Measurements from ENCODE around the gene NDNF.

Gene NDNF

DNA sequence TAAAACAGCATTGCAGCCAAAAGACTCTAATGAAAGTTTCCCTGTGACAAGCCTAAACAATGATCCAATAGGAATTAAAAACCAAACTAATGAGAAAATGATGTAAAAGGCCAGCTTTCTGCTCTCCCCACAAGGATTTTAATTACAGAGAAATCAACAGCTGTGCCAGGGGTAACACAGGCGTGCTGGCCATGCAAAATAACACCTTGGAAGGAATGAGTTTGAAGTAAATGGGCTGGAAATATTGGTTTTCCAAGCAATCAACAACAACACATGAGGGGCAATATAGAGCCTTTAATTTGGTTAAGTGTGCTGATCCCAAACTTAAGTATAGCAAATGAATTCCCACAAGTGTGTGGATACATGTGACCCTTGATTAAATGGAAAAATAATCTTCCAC lies 56.9 kb downstream of the NDNF start:
- no peaks in the 10 kb centered on the region for H3K36me3 ChIP-seq (ENCODE audit: insufficient read depth, low read length)

DNA sequence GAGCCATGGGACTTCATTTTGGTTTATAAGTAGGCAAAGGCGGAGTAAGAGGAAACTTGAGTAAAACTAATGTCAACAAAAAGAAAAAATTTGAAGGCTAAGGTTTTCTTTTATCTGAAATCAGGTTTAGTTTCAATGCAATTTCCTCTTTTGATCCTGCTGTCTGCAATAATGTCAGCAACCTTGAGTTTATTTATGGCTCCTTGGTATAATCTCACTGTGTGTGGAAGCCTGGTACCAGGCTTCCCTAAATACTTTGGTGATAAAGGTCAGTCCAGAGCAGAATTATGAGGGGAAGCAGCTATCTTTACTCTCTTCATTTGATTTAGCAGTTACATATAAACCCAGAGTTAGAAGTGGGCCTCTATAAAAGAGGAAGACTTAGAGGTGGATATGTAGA lies 57.8 kb downstream of the NDNF start:
- Histone ChIP-seq H3K4me2 (ENCODE audit: low read depth, low read length, poor library complexity, severe bottlenecking) (no peak overlapping the region), H3K4me1 (ENCODE audit: insufficient read depth, low read length, poor library complexity, severe bottlenecking) (no peaks in the 10 kb centered on the region), H3K9me3 (ENCODE audit: insufficient read depth, low read depth, low read length) (no peaks in the 10 kb centered on the region), H3K79me2 (ENCODE audit: insufficient read depth, low read length) (no peaks in the 10 kb centered on the region), H3K36me3 (ENCODE audit: insufficient read depth, low read length) (no peaks in the 10 kb centered on the region), H3K9me2 (replicated peaks; ENCODE audit: low read depth, low read length) (0 out of 2 replicates have a peak, but pooled peaks cover 4% of the 10 kb centered on the region), H3K4me3 (ENCODE audit: low read length, poor library complexity, severe bottlenecking) (no peak overlapping the region), H2AFZ (ENCODE audit: low read length) (no peak overlapping the region), H3K27me3 (ENCODE audit: insufficient read depth, low read length, poor library complexity, severe bottlenecking) (no peaks in the 10 kb centered on the region), H3K9ac (ENCODE audit: low read depth, low read length, poor library complexity, severe bottlenecking) (no peak overlapping the region), H4K20me1 (ENCODE audit: insufficient read depth, low read length, poor library complexity, severe bottlenecking) (no peaks in the 10 kb centered on the region), H3F3A (ENCODE audit: low read depth) (no peaks in the 10 kb centered on the region)
- no peak for TF ChIP-seq EZH2phosphoT487 (IDR thresholded peaks at IDR 0.05; ENCODE audit: borderline replicate concordance)
- TF ChIP-seq, protein P1, sequence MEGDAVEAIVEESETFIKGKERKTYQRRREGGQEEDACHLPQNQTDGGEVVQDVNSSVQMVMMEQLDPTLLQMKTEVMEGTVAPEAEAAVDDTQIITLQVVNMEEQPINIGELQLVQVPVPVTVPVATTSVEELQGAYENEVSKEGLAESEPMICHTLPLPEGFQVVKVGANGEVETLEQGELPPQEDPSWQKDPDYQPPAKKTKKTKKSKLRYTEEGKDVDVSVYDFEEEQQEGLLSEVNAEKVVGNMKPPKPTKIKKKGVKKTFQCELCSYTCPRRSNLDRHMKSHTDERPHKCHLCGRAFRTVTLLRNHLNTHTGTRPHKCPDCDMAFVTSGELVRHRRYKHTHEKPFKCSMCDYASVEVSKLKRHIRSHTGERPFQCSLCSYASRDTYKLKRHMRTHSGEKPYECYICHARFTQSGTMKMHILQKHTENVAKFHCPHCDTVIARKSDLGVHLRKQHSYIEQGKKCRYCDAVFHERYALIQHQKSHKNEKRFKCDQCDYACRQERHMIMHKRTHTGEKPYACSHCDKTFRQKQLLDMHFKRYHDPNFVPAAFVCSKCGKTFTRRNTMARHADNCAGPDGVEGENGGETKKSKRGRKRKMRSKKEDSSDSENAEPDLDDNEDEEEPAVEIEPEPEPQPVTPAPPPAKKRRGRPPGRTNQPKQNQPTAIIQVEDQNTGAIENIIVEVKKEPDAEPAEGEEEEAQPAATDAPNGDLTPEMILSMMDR (conservative IDR thresholded peaks at IDR 0.05; ENCODE audit: low read length) = no peak

More for the DNA sequence above, 56.9 kb downstream of the NDNF start:
- Histone ChIP-seq H3K9me2 (replicated peaks; ENCODE audit: low read depth, low read length) (0 out of 2 replicates have a peak, but pooled peaks cover 4% of the 10 kb centered on the region), H3K79me2 (ENCODE audit: insufficient read depth, low read length) (no peaks in the 10 kb centered on the region), H3K9ac (ENCODE audit: low read depth, low read length, poor library complexity, severe bottlenecking) (no peak overlapping the region), H3K9me3 (ENCODE audit: insufficient read depth, low read depth, low read length) (no peaks in the 10 kb centered on the region), H3K4me1 (ENCODE audit: insufficient read depth, low read length, poor library complexity, severe bottlenecking) (no peaks in the 10 kb centered on the region), H3K4me2 (ENCODE audit: low read depth, low read length, poor library complexity, severe bottlenecking) (no peak overlapping the region), H3F3A (ENCODE audit: low read depth) (no peaks in the 10 kb centered on the region), H2AFZ (ENCODE audit: low read length) (no peak overlapping the region), H3K4me3 (ENCODE audit: low read length, poor library complexity, severe bottlenecking) (no peak overlapping the region), H4K20me1 (ENCODE audit: insufficient read depth, low read length, poor library complexity, severe bottlenecking) (no peaks in the 10 kb centered on the region), H3K27me3 (ENCODE audit: insufficient read depth, low read length, poor library complexity, severe bottlenecking) (no peaks in the 10 kb centered on the region)
- TF ChIP-seq EZH2phosphoT487 (IDR thresholded peaks at IDR 0.05; ENCODE audit: borderline replicate concordance) = no peak
- TF ChIP-seq, protein P1 (conservative IDR thresholded peaks at IDR 0.05; ENCODE audit: low read length) = no peak

DNA sequence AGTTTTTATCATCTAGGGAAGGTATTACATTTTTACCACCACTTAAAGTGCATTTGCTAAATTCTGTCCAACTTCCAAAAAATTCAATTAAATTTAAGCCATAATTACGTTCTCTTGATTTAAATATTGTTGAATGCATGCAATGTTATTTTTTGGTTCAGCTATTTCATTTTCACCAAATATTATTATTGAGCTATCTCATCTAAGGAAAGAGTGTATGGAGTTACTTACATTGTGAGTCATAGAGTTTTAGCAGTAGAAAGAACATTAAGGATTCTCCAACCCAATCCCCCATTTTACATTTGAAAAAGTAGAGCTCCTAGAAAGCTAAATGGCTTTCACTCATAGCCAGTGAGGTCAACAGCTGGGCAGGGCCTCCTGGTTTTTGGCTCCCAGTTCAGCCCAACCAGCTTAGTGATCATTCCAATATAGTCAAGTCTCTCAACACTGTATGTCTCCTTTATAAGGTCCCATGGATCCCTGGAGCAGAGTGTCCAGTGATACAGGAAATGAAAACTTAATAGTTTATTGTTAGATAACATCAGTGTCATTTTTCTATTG lies 60.5 kb downstream of the NDNF start:
- Histone ChIP-seq H3K4me1 (ENCODE audit: insufficient read depth, low read length, poor library complexity, severe bottlenecking) (no peaks in the 10 kb centered on the region), H3K27me3 (ENCODE audit: insufficient read depth, low read length, poor library complexity, severe bottlenecking) (no peaks in the 10 kb centered on the region), H3F3A (ENCODE audit: low read depth) (no peaks in the 10 kb centered on the region), H3K9me2 (replicated peaks; ENCODE audit: low read depth, low read length) (0 out of 2 replicates have a peak, but pooled peaks cover 4% of the 10 kb centered on the region), H3K36me3 (ENCODE audit: insufficient read depth, low read length) (no peaks in the 10 kb centered on the region), H2AFZ (ENCODE audit: low read length) (no peak overlapping the region), H3K79me2 (ENCODE audit: insufficient read depth, low read length) (no peaks in the 10 kb centered on the region), H3K9ac (ENCODE audit: low read depth, low read length, poor library complexity, severe bottlenecking) (no peak overlapping the region), H3K4me3 (ENCODE audit: low read length, poor library complexity, severe bottlenecking) (no peak overlapping the region), H3K9me3 (ENCODE audit: insufficient read depth, low read depth, low read length) (no peaks in the 10 kb centered on the region), H3K4me2 (ENCODE audit: low read depth, low read length, poor library complexity, severe bottlenecking) (no peak overlapping the region), H4K20me1 (ENCODE audit: insufficient read depth, low read length, poor library complexity, severe bottlenecking) (no peaks in the 10 kb centered on the region)
- TF ChIP-seq EZH2phosphoT487 (IDR thresholded peaks at IDR 0.05; ENCODE audit: borderline replicate concordance) = no peak

DNA sequence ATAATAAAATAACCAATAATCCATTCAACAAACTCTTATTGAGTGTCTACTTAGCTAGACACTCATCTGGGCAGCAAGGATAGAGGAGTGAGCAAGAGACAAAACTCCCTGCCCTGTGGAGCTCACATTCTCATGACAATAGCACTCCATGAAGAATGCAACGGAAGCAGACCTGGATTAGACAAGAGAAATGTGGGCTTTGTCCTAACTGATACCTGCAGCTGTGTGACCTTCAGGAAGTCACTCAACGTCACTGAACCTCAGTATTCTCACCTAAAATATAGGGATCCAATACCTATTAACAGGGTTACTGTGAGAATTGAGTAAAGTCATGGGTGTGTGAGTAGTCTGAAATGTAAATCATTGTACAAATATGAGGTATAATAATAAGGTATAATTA lies 61.2 kb downstream of the NDNF start:
- Histone ChIP-seq H3K4me2 (ENCODE audit: low read depth, low read length, poor library complexity, severe bottlenecking) (no peak overlapping the region), H3K36me3 (ENCODE audit: insufficient read depth, low read length) (no peaks in the 10 kb centered on the region), H4K20me1 (ENCODE audit: insufficient read depth, low read length, poor library complexity, severe bottlenecking) (no peaks in the 10 kb centered on the region), H3K4me3 (ENCODE audit: low read length, poor library complexity, severe bottlenecking) (no peak overlapping the region), H3K79me2 (ENCODE audit: insufficient read depth, low read length) (no peaks in the 10 kb centered on the region), H3K4me1 (ENCODE audit: insufficient read depth, low read length, poor library complexity, severe bottlenecking) (no peaks in the 10 kb centered on the region), H3F3A (ENCODE audit: low read depth) (no peaks in the 10 kb centered on the region), H3K9me2 (replicated peaks; ENCODE audit: low read depth, low read length) (0 out of 2 replicates have a peak, but pooled peaks cover 4% of the 10 kb centered on the region), H3K9me3 (ENCODE audit: insufficient read depth, low read depth, low read length) (no peaks in the 10 kb centered on the region), H2AFZ (ENCODE audit: low read length) (no peak overlapping the region), H3K27me3 (ENCODE audit: insufficient read depth, low read length, poor library complexity, severe bottlenecking) (no peaks in the 10 kb centered on the region), H3K9ac (ENCODE audit: low read depth, low read length, poor library complexity, severe bottlenecking) (no peak overlapping the region)
- no peak for TF ChIP-seq EZH2phosphoT487 (IDR thresholded peaks at IDR 0.05; ENCODE audit: borderline replicate concordance)
- TF ChIP-seq, protein P1 (conservative IDR thresholded peaks at IDR 0.05; ENCODE audit: low read length) = no peak

Data from Loucy (cell line).